ENCODE data around the gene PCSK2.

PCSK2 gene

DNA sequence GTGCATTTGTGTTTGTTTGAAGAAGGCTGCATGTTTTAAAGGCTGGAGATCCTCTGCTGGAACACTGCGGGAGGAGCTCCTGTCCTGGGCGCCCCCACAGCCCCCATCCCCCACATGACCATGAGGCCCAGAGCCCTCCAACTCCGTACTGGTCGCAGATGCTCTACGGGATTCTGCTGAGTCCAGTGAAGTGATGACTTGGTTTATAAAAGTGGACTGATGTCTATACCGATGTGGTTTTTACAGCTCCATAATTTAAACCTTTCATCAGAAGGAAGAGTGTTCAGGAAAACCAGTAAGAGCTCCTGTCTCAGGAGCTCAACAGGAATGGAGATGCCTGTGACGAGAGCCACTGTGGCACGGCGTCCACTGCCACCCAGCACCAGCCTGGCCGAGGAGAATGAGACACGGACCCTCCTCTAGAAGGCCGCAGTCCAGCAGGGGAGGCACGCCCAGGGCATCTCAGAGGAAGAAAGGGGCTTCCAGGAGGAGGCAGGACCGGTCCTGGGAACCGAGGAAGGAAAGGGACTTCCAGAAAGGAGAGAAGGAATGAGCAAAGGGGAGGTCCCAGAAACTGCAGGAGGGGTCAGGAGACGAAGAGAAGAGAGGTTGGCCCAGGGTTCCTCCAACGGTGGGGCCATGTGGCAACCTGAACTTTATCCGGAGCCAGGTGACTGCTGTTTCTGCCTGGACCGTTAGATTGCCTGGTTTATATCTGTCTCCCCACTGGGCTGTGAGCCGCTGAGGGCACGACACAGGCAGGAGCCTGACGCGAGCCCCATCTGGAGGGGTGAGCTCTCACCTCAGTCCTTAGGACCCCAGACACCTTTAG lies 277.4 kb downstream of the PCSK2 start:
- H3K9me3 ChIP-seq (ENCODE audit: control insufficient read depth, insufficient read depth, low read length), result no peaks in the 10 kb centered on the region
- H3K36me3 ChIP-seq (ENCODE audit: control insufficient read depth, insufficient read depth, low read length), result no peaks in the 10 kb centered on the region
- H3K4me3 ChIP-seq (ENCODE audit: low read depth, low read length), result no peak overlapping the region
- no peaks in the 10 kb centered on the region for H3K4me1 ChIP-seq (ENCODE audit: control insufficient read depth, insufficient read depth, low read length)
- no peak overlapping the region for H3K9ac ChIP-seq (ENCODE audit: low read depth, low read length)
- peaks cover 3% of the 10 kb centered on the region for H3K27me3 ChIP-seq (ENCODE audit: control insufficient read depth, insufficient read depth, low read length)

DNA sequence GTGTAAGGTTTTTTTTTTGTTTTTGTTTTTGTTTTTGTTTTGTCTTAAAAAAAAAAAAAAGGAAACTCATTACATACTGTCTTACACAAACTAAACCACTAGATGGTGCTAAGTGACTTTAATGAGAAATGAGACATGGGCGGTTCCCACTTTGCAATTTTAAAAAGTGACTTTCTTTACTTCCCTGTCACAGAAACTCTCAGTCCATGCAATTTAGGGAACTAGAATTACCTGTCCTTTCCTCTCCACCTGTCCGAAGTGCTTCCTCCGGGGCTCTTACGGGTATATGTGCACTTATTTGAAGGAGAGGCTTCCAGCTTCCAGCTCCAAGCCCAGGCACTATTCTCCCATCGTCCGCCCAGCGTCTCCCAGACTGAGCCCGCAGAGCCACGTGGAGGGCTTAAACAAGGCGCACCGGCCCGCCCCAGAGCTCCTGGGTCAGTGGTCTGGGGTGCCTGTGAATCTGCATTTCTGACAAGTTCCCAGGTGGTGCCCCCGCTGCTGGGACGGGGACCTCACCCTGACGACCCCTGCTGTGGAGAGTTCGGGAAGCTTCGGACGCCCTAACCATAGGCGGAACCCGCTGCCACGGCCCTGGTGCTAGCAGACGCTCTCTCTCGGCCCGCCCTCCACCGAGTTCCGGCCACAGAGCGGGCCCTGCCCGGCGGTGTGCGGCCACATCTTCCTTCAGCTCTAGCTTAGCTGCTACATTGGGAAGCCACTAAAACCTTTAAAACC lies 278.2 kb downstream of the PCSK2 start:
- Histone ChIP-seq H3K4me1 (ENCODE audit: control insufficient read depth, insufficient read depth, low read length) (no peaks in the 10 kb centered on the region), H3K36me3 (ENCODE audit: control insufficient read depth, insufficient read depth, low read length) (no peaks in the 10 kb centered on the region), H3K4me3 (ENCODE audit: low read depth, low read length) (peak overlapping the region; percentile 50), H3K27me3 (ENCODE audit: control insufficient read depth, insufficient read depth, low read length) (peaks cover 3% of the 10 kb centered on the region), H3K9me3 (ENCODE audit: control insufficient read depth, insufficient read depth, low read length) (no peaks in the 10 kb centered on the region), H3K9ac (ENCODE audit: low read depth, low read length) (no peak overlapping the region)

DNA sequence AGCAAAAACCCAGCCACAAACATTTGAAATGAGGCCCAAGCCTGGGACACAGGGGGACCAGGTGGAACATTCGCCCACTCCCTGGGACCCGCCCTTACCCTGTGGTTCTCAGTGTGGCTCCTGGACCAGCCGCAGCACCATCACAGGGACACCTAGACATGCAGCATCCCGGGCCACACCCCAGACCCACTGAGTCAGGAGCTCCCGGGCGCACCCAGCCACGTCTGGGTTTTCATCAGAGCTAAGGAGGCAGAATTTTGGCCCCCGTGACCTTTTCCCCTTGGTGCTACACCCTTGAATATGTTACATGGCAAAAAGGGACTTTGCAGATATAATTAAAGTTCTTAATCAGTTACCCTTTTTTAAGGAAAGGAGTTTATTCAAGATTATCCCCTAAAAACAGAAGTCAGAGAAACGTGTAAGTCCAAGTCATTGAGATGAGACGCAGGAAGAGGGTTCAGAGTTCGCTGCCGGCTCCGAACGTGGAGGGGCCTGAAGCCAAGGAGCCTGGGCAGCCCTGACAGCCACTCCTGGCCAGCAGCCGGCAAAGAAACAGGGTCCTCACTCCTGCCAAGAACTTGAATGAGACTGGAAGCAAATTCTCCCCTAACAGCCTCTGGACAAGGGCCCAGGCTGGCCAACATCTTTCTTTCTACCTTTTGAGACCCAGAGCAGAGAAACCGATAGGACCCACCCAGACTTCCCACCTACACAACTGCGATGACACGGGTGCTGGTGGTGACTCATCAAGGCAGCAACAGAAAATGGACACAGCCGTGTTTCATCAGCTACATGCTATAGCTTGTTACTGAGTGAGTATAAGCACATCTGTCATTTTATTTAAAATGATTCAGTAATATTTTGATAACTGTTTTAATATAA lies 279.0 kb downstream of the PCSK2 start:
- Histone ChIP-seq H3K9ac (ENCODE audit: low read depth, low read length) (no peak overlapping the region), H3K4me3 (ENCODE audit: low read depth, low read length) (peak overlapping the region; percentile 50), H3K27me3 (ENCODE audit: control insufficient read depth, insufficient read depth, low read length) (peaks cover 3% of the 10 kb centered on the region), H3K36me3 (ENCODE audit: control insufficient read depth, insufficient read depth, low read length) (no peaks in the 10 kb centered on the region), H3K4me1 (ENCODE audit: control insufficient read depth, insufficient read depth, low read length) (no peaks in the 10 kb centered on the region), H3K9me3 (ENCODE audit: control insufficient read depth, insufficient read depth, low read length) (no peaks in the 10 kb centered on the region)

DNA sequence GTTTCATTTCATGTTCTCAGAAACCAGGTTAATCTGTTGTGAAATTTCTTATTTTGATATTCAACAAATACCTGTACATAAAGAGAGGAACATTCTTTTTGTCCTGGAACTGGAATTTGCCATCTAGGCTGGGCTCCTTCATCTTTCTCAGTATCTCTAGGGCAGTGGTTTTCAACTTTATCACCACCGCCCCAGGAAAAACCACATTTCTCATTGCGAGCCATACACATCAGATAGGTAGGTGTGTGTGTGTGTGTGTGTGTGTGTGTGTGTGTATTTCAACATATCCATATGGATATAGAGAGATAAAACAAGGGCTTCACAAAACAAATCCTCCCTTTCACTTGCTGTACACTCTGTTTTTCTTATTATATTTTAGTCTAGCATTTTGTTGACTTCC lies 280.2 kb downstream of the PCSK2 start:
- no peaks in the 10 kb centered on the region for H3K4me1 ChIP-seq (ENCODE audit: control insufficient read depth, insufficient read depth, low read length)
- no peaks in the 10 kb centered on the region for H3K36me3 ChIP-seq (ENCODE audit: control insufficient read depth, insufficient read depth, low read length)
- H3K9ac ChIP-seq (ENCODE audit: low read depth, low read length), result no peak overlapping the region

DNA sequence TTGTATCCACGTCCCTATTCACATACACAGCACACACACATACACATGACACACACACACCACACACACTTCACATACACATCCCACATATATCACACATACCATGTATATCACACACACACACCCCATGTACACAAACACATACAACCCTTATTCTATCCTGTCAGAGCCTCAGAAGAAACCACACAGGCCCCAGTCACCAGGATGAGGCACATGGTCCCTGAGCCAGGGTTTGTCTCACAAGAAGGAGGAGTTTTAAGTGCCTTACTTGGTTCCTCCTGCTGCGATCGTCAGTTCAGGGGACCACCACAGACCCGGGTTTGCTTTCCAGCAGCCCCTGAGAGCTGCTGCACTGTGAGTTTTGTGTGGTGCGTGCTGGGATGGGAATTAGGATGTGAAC lies 280.7 kb downstream of the PCSK2 start:
- H3K27me3 ChIP-seq (ENCODE audit: control insufficient read depth, insufficient read depth, low read length), result peaks cover 3% of the 10 kb centered on the region
- H3K4me1 ChIP-seq (ENCODE audit: control insufficient read depth, insufficient read depth, low read length), result no peaks in the 10 kb centered on the region
- no peaks in the 10 kb centered on the region for H3K36me3 ChIP-seq (ENCODE audit: control insufficient read depth, insufficient read depth, low read length)
- H3K9ac ChIP-seq (ENCODE audit: low read depth, low read length), result no peak overlapping the region
- no peaks in the 10 kb centered on the region for H3K9me3 ChIP-seq (ENCODE audit: control insufficient read depth, insufficient read depth, low read length)
- no peak overlapping the region for H3K4me3 ChIP-seq (ENCODE audit: low read depth, low read length)

More for the DNA sequence above, 280.2 kb downstream of the PCSK2 start:
- Histone ChIP-seq H3K27me3 (ENCODE audit: control insufficient read depth, insufficient read depth, low read length) (peaks cover 3% of the 10 kb centered on the region), H3K4me3 (ENCODE audit: low read depth, low read length) (no peak overlapping the region), H3K9me3 (ENCODE audit: control insufficient read depth, insufficient read depth, low read length) (no peaks in the 10 kb centered on the region)

DNA sequence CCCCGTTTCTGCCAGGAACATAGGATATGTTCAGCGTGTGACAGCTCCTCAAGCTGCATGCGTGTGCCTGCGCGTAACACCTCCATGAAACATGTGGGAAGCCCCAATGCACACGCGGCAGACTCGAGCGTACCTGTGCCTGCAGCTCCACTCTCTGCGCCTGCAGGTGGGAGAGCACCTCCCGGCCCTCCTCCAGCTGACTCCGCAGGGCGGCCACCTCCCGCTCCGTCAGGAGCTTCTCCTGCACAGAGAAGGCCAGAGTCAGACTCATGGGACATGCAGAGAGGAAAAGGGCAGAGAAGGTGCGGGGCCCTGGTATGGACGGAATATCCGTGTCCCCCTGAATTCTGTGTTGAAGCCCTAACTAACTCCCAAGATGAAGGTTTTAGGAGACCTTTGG lies 281.9 kb downstream of the PCSK2 start:
- no peaks in the 10 kb centered on the region for H3K36me3 ChIP-seq (ENCODE audit: control insufficient read depth, insufficient read depth, low read length)
- no peak overlapping the region for H3K4me3 ChIP-seq (ENCODE audit: low read depth, low read length)
- peaks cover 3% of the 10 kb centered on the region for H3K27me3 ChIP-seq (ENCODE audit: control insufficient read depth, insufficient read depth, low read length)
- H3K4me1 ChIP-seq (ENCODE audit: control insufficient read depth, insufficient read depth, low read length), result no peaks in the 10 kb centered on the region
- H3K9me3 ChIP-seq (ENCODE audit: control insufficient read depth, insufficient read depth, low read length), result no peaks in the 10 kb centered on the region
- no peak overlapping the region for H3K9ac ChIP-seq (ENCODE audit: low read depth, low read length)

DNA sequence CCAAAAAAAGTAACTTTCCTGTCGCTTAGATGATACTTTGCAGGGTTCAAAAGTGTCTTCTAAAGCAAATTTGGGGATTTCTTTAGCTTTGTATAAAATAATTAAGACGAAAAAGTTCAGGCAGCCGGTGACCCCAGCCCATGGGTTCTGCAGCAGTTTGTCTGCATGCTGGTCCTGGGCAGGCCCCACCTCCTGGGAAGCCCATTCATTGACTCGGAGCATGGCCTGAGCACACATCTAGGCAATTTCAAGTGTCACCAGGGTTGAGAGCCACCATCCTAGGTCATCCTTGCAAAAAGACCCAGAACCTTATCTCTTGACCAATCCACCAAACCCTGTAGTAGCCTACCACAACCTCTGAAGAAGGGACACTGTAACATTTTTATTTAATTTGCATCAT lies 283.7 kb downstream of the PCSK2 start:
- Histone ChIP-seq H3K36me3 (ENCODE audit: control insufficient read depth, insufficient read depth, low read length) (no peaks in the 10 kb centered on the region), H3K27me3 (ENCODE audit: control insufficient read depth, insufficient read depth, low read length) (peaks cover 3% of the 10 kb centered on the region), H3K9me3 (ENCODE audit: control insufficient read depth, insufficient read depth, low read length) (no peaks in the 10 kb centered on the region), H3K4me1 (ENCODE audit: control insufficient read depth, insufficient read depth, low read length) (no peaks in the 10 kb centered on the region), H3K9ac (ENCODE audit: low read depth, low read length) (no peak overlapping the region), H3K4me3 (ENCODE audit: low read depth, low read length) (no peak overlapping the region)

DNA sequence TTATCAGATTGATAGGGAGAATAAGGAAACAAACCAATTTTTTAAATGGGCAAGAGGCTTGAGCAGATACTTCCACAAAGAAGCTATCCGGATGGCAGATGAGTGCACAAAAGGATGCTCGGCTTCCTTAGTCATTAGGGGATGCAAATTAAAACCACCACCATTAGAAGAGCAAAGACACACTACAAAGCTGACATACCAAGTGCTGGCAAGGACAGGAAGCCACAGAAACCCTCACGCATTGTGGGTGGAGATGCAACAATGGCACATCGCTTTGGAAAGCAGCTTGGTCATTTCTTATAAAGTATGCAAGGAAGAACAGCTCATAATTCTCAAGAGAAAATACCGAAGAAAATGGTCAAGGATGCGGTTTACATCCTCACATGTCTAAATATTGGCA lies 284.6 kb downstream of the PCSK2 start:
- Histone ChIP-seq H3K9ac (ENCODE audit: low read depth, low read length) (no peak overlapping the region), H3K9me3 (ENCODE audit: control insufficient read depth, insufficient read depth, low read length) (no peaks in the 10 kb centered on the region), H3K4me1 (ENCODE audit: control insufficient read depth, insufficient read depth, low read length) (no peaks in the 10 kb centered on the region), H3K27me3 (ENCODE audit: control insufficient read depth, insufficient read depth, low read length) (peaks cover 3% of the 10 kb centered on the region), H3K36me3 (ENCODE audit: control insufficient read depth, insufficient read depth, low read length) (no peaks in the 10 kb centered on the region), H3K4me3 (ENCODE audit: low read depth, low read length) (no peak overlapping the region)

DNA sequence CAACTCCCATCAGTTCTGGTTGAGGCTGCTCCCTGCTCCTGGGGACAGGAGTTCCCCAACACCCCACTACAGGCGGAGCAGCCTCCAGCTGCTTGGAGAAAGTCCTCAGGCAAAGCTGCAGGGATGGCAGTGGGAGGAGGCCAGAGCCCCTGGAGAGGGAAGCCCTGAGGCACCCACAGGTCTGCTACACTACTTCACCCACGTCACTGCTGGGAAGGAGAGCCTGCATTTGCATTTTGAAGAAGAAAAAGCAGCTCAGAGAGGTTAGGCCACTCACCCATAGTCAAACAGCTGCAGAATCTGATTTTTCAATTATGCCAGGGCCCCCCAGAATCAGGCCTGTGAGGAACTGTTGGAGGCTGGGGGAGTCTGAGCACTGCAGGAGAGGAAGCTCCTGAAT lies 287.1 kb downstream of the PCSK2 start:
- Histone ChIP-seq H3K36me3 (ENCODE audit: control insufficient read depth, insufficient read depth, low read length) (no peaks in the 10 kb centered on the region), H3K9me3 (ENCODE audit: control insufficient read depth, insufficient read depth, low read length) (no peaks in the 10 kb centered on the region)

DNA sequence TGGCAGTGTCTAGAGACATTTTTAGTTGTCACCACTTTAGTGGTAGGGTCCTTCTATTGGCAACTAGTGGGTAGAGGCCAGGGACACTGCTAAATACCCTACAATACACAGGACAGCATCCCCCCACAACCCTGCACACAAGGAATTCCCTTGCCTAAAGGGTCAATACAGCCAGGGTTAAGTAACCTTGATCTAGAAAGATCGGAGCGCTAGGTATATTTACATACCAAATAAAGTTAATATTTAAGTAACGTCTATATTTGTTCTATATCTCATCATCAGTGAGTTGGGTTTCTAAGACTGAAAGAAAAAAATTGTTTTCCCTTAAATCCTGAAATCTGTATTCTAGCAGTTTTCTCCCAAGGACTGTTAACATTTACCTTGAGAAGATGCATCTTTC lies 288.2 kb downstream of the PCSK2 start:
- Histone ChIP-seq H3K9ac (ENCODE audit: low read depth, low read length) (no peak overlapping the region), H3K4me1 (ENCODE audit: control insufficient read depth, insufficient read depth, low read length) (no peaks in the 10 kb centered on the region), H3K27me3 (ENCODE audit: control insufficient read depth, insufficient read depth, low read length) (no peaks in the 10 kb centered on the region), H3K4me3 (ENCODE audit: low read depth, low read length) (no peak overlapping the region), H3K36me3 (ENCODE audit: control insufficient read depth, insufficient read depth, low read length) (no peaks in the 10 kb centered on the region), H3K9me3 (ENCODE audit: control insufficient read depth, insufficient read depth, low read length) (no peaks in the 10 kb centered on the region)

More for the DNA sequence above, 287.1 kb downstream of the PCSK2 start:
- no peaks in the 10 kb centered on the region for H3K4me1 ChIP-seq (ENCODE audit: control insufficient read depth, insufficient read depth, low read length)
- no peak overlapping the region for H3K4me3 ChIP-seq (ENCODE audit: low read depth, low read length)
- no peak overlapping the region for H3K9ac ChIP-seq (ENCODE audit: low read depth, low read length)
- H3K27me3 ChIP-seq (ENCODE audit: control insufficient read depth, insufficient read depth, low read length), result no peaks in the 10 kb centered on the region

DNA sequence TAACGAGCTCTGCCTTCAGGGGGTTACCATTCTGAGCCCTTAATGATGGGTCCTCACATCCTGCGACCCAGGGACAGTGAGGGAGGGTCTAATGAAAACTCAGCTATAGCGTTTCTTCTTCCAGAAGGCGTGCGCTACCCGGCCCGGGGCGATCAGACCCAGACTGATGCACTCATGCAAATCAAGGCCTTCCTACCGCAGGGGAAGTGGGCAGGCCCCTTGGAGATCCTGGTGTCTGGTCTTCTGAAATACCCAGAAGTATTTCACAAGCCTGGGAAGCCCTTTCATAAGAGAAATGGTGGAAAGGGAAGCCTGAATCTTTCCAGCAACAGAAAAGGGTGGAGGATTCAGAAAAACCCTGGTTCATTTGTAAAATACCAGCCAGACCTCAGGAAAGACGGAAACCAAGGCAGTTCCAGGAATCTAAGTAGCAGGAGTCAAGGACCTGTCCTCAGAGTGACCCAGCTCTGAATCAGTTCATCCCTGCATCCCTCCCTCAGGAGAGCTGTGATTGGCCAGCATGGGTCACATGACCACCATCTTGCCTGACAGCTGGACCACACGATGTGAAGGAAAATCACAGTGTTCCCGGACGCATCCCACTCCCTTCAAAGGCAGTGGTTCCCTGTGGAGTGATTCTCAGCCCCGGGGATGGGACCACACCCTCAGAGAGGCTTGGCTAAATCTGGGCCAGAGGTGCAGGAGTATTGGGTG lies 291.7 kb downstream of the PCSK2 start:
- Histone ChIP-seq H3K27me3 (ENCODE audit: control insufficient read depth, insufficient read depth, low read length) (no peaks in the 10 kb centered on the region), H3K9ac (ENCODE audit: low read depth, low read length) (no peak overlapping the region), H3K9me3 (ENCODE audit: control insufficient read depth, insufficient read depth, low read length) (no peaks in the 10 kb centered on the region), H3K4me1 (ENCODE audit: control insufficient read depth, insufficient read depth, low read length) (no peaks in the 10 kb centered on the region), H3K4me3 (ENCODE audit: low read depth, low read length) (no peak overlapping the region), H3K36me3 (ENCODE audit: control insufficient read depth, insufficient read depth, low read length) (no peaks in the 10 kb centered on the region)
